SK-N-SH (cell line): Measurements from ENCODE around the gene MRPL36.

ENCODE experiments used
- MAX ChIP-seq: IDR thresholded peaks from 2 replicates; pipeline ENCODE4 v1.4.0; 2012; ENCODE audit warnings: low read depth
- MEF2A ChIP-seq: IDR thresholded peaks from 2 replicates; pipeline ENCODE4 v1.4.0; 2012; ENCODE audit warnings: low read depth, borderline replicate concordance
- MXI1 ChIP-seq: IDR thresholded peaks from 2 replicates; pipeline ENCODE4 v1.6.1; 2012; ENCODE audit warnings: mild to moderate bottlenecking, low read depth, low read length, improper control_type of control experiment
- POLR2AphosphoS5 ChIP-seq: IDR thresholded peaks from 2 replicates; pipeline ENCODE4 v1.6.1; 2012; ENCODE audit warnings: low read depth, low read length
- RAD21 ChIP-seq: IDR thresholded peaks from 2 replicates; pipeline ENCODE4 v1.6.1; 2012; ENCODE audit warnings: mild to moderate bottlenecking, low read length
- RCOR1 ChIP-seq: fragments of 150-350 bp; IDR thresholded peaks from 2 replicates; pipeline ENCODE4 v1.6.1; 2017; ENCODE audit warnings: antibody characterized with exemption, low read length
- SMC3 ChIP-seq: IDR thresholded peaks from 2 replicates; pipeline ENCODE4 v1.6.1; 2012; ENCODE audit warnings: low read depth, low read length, improper control_type of control experiment
- TAF1 ChIP-seq: IDR thresholded peaks from 2 replicates; pipeline ENCODE4 v1.6.1; 2012; ENCODE audit warnings: low read depth, mild to moderate bottlenecking, low read length, moderate library complexity, borderline replicate concordance
- YY1 ChIP-seq: IDR thresholded peaks from 2 replicates; pipeline ENCODE4 v1.4.0; 2012; ENCODE audit warnings: low read depth, mild to moderate bottlenecking
- ZBTB33 ChIP-seq: IDR thresholded peaks from 2 replicates; pipeline ENCODE4 v1.4.0; 2012; ENCODE audit warnings: low read depth, borderline replicate concordance
- TF ChIP-seq, protein P1 (sequence below): fragments of 200-600 bp; sonication (generic); IDR thresholded peaks from 2 replicates; pipeline ENCODE4 v1.6.1; 2017; ENCODE audit warnings: antibody characterized with exemption, mild to moderate bottlenecking, moderate library complexity

- TF ChIP-seq, protein P1, sequence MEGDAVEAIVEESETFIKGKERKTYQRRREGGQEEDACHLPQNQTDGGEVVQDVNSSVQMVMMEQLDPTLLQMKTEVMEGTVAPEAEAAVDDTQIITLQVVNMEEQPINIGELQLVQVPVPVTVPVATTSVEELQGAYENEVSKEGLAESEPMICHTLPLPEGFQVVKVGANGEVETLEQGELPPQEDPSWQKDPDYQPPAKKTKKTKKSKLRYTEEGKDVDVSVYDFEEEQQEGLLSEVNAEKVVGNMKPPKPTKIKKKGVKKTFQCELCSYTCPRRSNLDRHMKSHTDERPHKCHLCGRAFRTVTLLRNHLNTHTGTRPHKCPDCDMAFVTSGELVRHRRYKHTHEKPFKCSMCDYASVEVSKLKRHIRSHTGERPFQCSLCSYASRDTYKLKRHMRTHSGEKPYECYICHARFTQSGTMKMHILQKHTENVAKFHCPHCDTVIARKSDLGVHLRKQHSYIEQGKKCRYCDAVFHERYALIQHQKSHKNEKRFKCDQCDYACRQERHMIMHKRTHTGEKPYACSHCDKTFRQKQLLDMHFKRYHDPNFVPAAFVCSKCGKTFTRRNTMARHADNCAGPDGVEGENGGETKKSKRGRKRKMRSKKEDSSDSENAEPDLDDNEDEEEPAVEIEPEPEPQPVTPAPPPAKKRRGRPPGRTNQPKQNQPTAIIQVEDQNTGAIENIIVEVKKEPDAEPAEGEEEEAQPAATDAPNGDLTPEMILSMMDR, result no peak
- TF ChIP-seq MAX (no peak), RAD21 (no peak), SMC3 (no peak), MXI1 (no peak), MEF2A (no peak), ZBTB33 (no peak), YY1 (no peak), POLR2AphosphoS5 (no peak), RCOR1 (no peak), TAF1 (no peak)
Measured at GRCh38 chr5:1777281-1778137, 22.1 kb downstream of the MRPL36 start.
